T1000 (cell line): ENCODE results near the gene SAPCD1.
"Not testable (repeated sequence)": the region's sequence is repeated elsewhere in the genome, so short reads cannot be mapped to it uniquely, and the experiment has no call there.

Experiments used
- DNase-seq: peaks from one replicate; lab custom pipeline; 2025; ENCODE audit warnings: mixed read lengths; lab: John Stamatoyannopoulos, UW

Gene SAPCD1

DNA sequence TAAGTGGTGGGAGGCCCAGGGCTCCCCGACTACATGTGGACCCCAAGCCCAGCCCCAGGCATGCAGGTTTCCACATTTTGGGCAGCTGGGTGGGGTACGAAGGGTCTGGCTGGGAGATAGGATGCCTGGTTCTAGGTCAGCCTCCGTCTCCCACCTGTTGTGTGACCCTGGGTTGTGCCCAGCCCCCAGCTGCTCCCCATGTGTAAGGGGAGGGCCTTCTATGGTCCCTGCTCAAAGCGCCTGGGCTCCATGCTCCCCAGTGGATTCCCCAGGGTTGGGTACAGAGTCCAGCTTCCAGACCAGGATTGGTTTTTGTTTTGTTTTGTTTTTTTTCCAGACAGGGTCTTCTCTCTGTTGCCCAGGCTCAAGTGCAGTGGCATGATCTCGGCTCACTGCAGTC is 15.7 kb downstream of the SAPCD1 start:
- no peak for DNase-seq

DNA sequence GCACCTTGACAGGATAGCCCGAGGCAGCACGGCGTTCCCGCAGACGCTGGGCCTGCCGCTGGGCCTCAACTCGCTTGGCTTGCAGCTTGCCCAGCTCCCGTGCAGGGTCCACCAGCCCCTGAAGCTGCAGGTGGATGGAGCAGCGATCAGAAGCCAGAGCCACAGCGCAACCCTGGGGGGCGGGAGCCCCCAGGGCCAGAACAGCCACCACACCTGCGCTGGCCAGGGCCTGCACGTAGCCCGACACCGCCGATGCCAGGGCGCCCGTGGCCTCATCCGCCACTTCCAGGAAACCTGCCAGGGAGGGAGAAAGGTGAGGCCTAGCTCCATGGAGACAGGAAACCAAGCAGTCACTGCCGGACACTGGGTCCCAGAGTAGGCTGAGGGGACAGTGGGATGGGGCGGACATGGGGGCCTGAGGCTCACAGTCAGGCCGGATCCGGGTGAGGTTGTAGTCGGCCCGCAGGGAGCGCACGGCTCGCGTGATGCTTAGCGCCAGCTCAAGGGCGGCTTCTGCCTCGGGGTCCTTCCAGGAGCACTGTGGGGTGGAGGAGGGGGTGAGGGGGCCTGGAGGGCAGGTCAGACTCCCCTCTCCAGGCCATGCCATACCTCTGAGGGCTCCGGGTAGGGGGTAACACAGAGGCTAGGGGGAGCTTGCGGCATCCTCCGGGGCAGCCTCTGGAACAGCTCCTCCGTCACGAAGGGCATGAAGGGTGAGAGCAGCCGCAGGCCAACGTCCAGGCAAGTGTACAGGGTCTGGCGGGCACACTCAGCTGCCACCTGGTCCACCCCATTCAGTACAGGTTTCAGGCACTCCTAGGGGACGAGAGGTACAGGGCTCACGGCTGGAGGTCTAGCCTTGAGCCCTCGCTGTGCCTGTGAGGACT is 16.8 kb downstream of the SAPCD1 start:
- no peak for DNase-seq

DNA sequence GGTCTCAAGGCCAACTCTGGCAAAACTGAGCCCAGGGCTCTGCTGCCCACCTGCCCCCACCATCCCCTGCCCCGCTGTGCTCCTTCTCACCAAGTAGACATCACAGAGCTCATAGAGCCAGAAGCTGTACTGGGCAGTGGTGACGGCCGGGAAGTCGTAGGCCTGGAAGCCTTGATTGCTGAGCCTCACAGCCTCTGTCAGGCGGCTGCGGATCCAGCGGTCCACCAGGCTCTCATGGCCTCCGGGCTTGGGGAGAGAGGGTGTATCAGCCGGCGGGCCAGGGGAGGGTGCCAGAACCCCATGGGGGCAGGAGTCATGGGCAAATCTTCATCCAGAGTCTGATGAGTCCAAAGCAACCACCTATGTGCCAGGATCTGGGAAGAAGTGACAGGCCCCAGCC is 17.5 kb downstream of the SAPCD1 start:
- no peak for DNase-seq

GRCh38 chr6:31780507-31781243 is 18.2 kb downstream of the SAPCD1 start:
- DNase-seq: no peak

- DNase-seq: no peak
Measured at GRCh38 chr6:31781244-31782125, 19.0 kb downstream of the SAPCD1 start.

- no peak for DNase-seq
Measured at GRCh38 chr6:31782126-31782855, 19.8 kb downstream of the SAPCD1 start.

- DNase-seq: no peak
Measured at GRCh38 chr6:31784098-31784925, 21.9 kb downstream of the SAPCD1 start.

GRCh38 chr6:31785475-31785874 is 23.0 kb downstream of the SAPCD1 start:
- no peak for DNase-seq

GRCh38 chr6:31791324-31792089 is 29.1 kb downstream of the SAPCD1 start:
- no peak for DNase-seq

GRCh38 chr6:31792090-31792374 is 29.6 kb downstream of the SAPCD1 start:
- no peak for DNase-seq

GRCh38 chr6:31792761-31793171 is 30.3 kb downstream of the SAPCD1 start:
- no peak for DNase-seq

DNA sequence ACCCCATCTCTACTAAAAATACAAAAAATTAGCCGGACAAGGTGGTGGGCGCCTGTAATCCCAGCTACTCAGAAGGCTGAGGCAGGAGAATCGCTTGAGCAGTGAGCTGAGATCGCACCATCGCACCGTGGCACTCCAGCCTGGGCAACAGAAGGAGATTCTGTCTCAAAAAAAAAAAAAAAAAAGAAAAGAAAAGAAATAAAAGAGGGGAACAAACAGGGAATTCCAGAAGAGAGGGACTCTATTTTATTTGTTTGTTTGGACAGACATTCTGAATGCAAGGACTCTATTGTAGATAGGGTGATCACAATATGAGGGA is 31.4 kb downstream of the SAPCD1 start:
- DNase-seq: not testable (repeated sequence)

DNA sequence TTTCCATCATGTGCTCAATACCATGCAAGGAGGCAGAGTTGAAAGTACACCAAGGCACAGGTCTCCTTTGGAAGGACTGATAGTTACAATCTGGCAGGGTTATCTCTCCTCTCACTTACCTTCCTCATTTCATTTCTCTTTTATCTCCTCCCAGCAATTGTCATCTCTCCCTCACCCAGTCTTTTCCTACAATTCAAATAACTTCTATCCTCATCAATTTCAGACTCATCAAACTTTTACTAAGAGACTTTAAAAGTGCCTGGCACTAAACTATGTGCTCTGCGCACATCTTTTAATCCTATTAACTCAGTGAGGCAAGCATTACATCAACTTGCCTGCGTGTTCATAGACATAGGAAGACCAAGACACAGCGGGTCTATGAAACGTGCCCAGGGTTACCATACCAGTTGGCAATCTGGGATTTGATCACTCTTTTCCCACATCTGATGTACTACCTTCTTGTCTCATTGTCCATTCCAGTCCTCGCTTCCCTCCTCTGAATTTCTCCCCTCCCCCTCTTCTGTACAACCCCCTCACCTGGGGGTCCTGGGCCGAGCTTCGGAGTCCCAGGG is 31.9 kb downstream of the SAPCD1 start:
- DNase-seq: no peak

GRCh38 chr6:31794866-31795615 is 32.6 kb downstream of the SAPCD1 start:
- DNase-seq: peak; percentile 55

GRCh38 chr6:31795616-31796298 is 33.3 kb downstream of the SAPCD1 start, which contains the start of gene VARS1:
TSS of gene VARS1 (minus strand) at chr6:31795752. CDS start at chr6:31795217, 535 bp downstream.
- DNase-seq: peak; percentile 82

- DNase-seq: no peak
Measured at GRCh38 chr6:31796993-31797385, 34.5 kb downstream of the SAPCD1 start.

DNA sequence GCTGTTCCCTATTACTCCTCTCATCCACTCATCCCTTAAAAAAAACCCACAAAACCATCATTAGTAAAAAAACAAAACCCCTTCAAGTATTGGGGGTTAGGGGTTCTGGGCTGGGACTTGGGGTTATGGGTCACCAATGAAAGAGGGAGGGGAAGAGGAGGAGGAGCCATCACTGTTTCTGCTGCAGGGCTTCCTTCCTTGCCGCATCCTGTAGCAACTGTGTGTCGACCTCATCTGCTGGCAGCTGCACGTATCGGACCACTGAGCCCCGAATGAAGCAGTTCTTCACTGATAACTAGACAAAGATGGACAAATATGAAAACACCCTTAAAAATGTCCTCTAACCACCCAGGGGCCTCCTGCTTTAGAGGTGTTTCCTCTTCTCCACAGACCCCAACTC is 35.1 kb downstream of the SAPCD1 start:
- DNase-seq: no peak

- DNase-seq: no peak
Measured at GRCh38 chr6:31799781-31800180, 37.3 kb downstream of the SAPCD1 start.
